Heart left ventricle (tissue), 13 donors: Measurements from ENCODE around the gene RASSF9.

ENCODE experiments used
- CTCF ChIP-seq, 12 donors: fragments of 200-600 bp; sonication (generic) in 4 of 12; IDR thresholded peaks; one replicate each; pipeline versions ENCODE4 v1.5.0 to v1.8.0; 2018 to 2022; ENCODE audit warnings: antibody characterized with exemption in 12 of 12, mild to moderate bottlenecking in 5 of 12
- POLR2A ChIP-seq, 2 donors: fragments of 450-650 bp; IDR thresholded peaks; one replicate each; pipeline ENCODE4 v1.6.1; 2017; ENCODE audit warnings: antibody characterized with exemption in 2 of 2, mild to moderate bottlenecking in 2 of 2, moderate library complexity in 2 of 2
- donor health status: ischemic (EF 13 %, LVEDD 7.1; RV severe dilation, severe dysfunction).
- donor health status: DM: no; HTN: yes; CAD: no.
- donor health status: DM: no; HTN: no; CAD: no.
- donor health status: ischemic (EF 25% LVEDD 6.9; RV normal size, moderate dysfunction).
- donor health status: ischemic (EF 25% LVEDD 5.7; RV mildly dilated, moderate dysfunction).
- donor health status: ischemic (EF 35%, LVEDD 5.7; RV mildly dilated, moderate dysfunction).
- donor health status: nonischemic (EF 11% LVEDD 7.7; RV severe dilation, severe dysfunction).
- donor health status: DM: yes; HTN: yes; CAD: no.
- donor health status: PGD.
- donor health status: ischemic (EF 29% LVEDD 5.4; RV normal size, mild dysfunction).
- donor health status: nonischemic (EF 23%, LVEDD 6.1; RV moderate dilation, normal function).

GRCh38 chr12:85807730-85808129 is 28.5 kb downstream of the RASSF9 start:
- TF ChIP-seq CTCF (IDR thresholded peaks at IDR 0.05) (no peak), POLR2A (IDR thresholded peaks at IDR 0.05) (no peak)
